GM12875 (cell line): ENCODE data around the gene UMAD1.

Experiments
- H3K4me3 ChIP-seq: one replicate; pipeline ENCODE4 v1.5.1; 2011; ENCODE audit warnings: low read depth, low read length, control low read depth
- TF ChIP-seq, protein P1 (sequence below): IDR thresholded peaks from 2 replicates; pipeline ENCODE4 v1.5.1; 2011; ENCODE audit warnings: low read depth, mild to moderate bottlenecking, control low read depth, inconsistent platforms, low read length, moderate library complexity, borderline replicate concordance; ENCODE audit not compliant: insufficient read depth

UMAD1 gene

DNA sequence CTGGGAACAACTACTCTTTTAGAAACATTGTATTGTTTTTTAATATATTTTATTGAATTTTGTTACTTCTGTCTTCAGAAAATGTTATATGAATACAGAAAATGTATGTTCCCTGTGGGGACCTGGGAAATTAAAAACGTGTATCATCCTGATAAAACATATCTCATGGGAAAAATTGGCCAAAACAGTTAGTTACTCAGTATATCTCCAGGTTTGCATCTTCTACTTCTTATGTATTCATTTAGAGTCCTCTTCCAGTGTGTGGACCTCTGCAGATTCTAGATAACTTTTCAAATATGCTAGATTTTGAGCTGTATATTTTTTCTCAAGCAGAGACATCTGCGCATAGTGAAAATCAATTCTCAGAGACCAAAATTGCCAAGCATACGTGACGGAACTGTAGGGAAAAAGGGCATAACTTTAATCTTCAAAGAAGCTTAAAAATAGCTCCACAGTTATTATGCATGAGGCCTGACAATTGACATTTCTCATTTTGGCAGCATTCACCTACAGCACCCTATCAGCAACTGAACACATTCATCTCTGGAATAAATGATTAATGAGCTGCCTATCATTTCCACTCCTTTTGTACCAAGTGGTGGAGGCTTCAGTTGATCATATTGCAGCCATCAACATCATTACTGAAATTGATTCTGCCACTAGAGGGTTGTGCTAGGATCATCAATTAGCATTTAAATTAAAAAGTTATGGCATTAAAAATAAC lies 26.4 kb upstream of the UMAD1 start:
- no peak overlapping the region for H3K4me3 ChIP-seq
- TF ChIP-seq, protein P1, sequence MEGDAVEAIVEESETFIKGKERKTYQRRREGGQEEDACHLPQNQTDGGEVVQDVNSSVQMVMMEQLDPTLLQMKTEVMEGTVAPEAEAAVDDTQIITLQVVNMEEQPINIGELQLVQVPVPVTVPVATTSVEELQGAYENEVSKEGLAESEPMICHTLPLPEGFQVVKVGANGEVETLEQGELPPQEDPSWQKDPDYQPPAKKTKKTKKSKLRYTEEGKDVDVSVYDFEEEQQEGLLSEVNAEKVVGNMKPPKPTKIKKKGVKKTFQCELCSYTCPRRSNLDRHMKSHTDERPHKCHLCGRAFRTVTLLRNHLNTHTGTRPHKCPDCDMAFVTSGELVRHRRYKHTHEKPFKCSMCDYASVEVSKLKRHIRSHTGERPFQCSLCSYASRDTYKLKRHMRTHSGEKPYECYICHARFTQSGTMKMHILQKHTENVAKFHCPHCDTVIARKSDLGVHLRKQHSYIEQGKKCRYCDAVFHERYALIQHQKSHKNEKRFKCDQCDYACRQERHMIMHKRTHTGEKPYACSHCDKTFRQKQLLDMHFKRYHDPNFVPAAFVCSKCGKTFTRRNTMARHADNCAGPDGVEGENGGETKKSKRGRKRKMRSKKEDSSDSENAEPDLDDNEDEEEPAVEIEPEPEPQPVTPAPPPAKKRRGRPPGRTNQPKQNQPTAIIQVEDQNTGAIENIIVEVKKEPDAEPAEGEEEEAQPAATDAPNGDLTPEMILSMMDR: no peak

- TF ChIP-seq, protein P1: no peak
- H3K4me3 ChIP-seq: no peak overlapping the region
These were observed 23.0 kb upstream of the UMAD1 start for GRCh38 chr7:7617550-7617949.

DNA sequence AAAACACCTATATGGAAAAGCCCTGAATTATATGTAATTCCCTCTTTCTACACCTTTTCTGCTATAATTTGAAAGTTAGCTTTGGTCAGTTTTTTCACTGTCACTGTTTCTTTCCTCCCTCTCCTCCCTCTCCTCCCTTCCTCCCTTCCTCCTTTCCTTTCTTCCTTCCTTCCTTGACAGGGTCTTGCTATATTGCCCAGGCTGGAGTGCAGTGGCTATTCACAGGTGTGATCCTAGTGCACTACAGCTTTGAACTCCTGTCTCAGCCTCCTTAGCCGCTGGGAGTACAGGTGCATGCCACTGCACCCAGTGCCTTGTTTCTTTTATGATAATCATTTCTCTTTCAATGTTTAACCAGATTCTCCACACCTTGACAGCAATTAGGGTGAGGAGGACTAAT lies 22.1 kb upstream of the UMAD1 start:
- TF ChIP-seq, protein P1: no peak

GRCh38 chr7:7620236-7620635 lies 20.3 kb upstream of the UMAD1 start:
- TF ChIP-seq, protein P1: no peak
- no peak overlapping the region for H3K4me3 ChIP-seq

More for the DNA sequence above, 22.1 kb upstream of the UMAD1 start:
- H3K4me3 ChIP-seq: no peak overlapping the region

GRCh38 chr7:7620644-7621210 lies 19.8 kb upstream of the UMAD1 start:
- TF ChIP-seq, protein P1: no peak

GRCh38 chr7:7628476-7628875 lies 12.1 kb upstream of the UMAD1 start:
- H3K4me3 ChIP-seq: no peak overlapping the region
- TF ChIP-seq, protein P1: no peak

More at GRCh38 chr7:7620644-7621210, 19.8 kb upstream of the UMAD1 start:
- H3K4me3 ChIP-seq: no peak overlapping the region
